Kidney epithelial cell (primary cell): ENCODE measurements around the gene DAZAP2. TPM values are rescaled to one million over a fixed set of nuclear protein-coding genes. Genes with fewer than 3 reads are reported as not detected.

Source experiments
- DNase-seq: peaks from one replicate; pipeline ENCODE4 v3.0.0-alpha.2; 2010; ENCODE audit warnings: low read depth
- H3K27me3 ChIP-seq: 2 replicates; pipeline ENCODE4 v1.6.0; 2011; ENCODE audit warnings: low read length; ENCODE audit not compliant: control insufficient read depth, insufficient read depth
- H3K36me3 ChIP-seq: 2 replicates; pipeline ENCODE4 v1.5.1; 2011; ENCODE audit warnings: low read length; ENCODE audit not compliant: control insufficient read depth, insufficient read depth
- H3K4me3 ChIP-seq: 2 replicates; pipeline ENCODE4 v1.5.1; 2011; ENCODE audit warnings: low read depth, mild to moderate bottlenecking, control low read depth, low read length
- CTCF ChIP-seq: IDR thresholded peaks from 2 replicates; pipeline ENCODE4 v1.5.1; 2011; ENCODE audit warnings: mild to moderate bottlenecking, moderate library complexity, low read length, control low read depth, inconsistent platforms; ENCODE audit not compliant: insufficient read depth, poor library complexity, severe bottlenecking
- total RNA-seq: library from RNA; depleted of rRNA; stranded (reverse); fragments of >200 nt; gene quantifications from 2 replicates; pipeline ENCODE4 v1.2.3, GENCODE V29; 2015

The DAZAP2 gene
- total RNA-seq, 1 donor from 2014 or later: 244 TPM

GRCh38 chr12:51263341-51263740 lies 24.7 kb downstream of the DAZAP2 start:
- TF ChIP-seq CTCF: no peak
- H3K4me3 ChIP-seq: no peak overlapping the region
- no peaks in the 10 kb centered on the region for H3K27me3 ChIP-seq
- H3K36me3 ChIP-seq: peaks cover 1% of the 10 kb centered on the region
- DNase-seq: no peak

- Histone ChIP-seq H3K36me3 (peaks cover 1% of the 10 kb centered on the region), H3K4me3 (no peak overlapping the region), H3K27me3 (no peaks in the 10 kb centered on the region)
- no peak for DNase-seq
- TF ChIP-seq CTCF: no peak
Observed at GRCh38 chr12:51264297-51264696, 25.7 kb downstream of the DAZAP2 start.

GRCh38 chr12:51265024-51265423 lies 26.4 kb downstream of the DAZAP2 start:
- no peak for TF ChIP-seq CTCF
- Histone ChIP-seq H3K27me3 (no peaks in the 10 kb centered on the region), H3K4me3 (no peak overlapping the region), H3K36me3 (peaks cover 1% of the 10 kb centered on the region)
- no peak for DNase-seq

- peak; percentile 37 for TF ChIP-seq CTCF
- no peaks in the 10 kb centered on the region for H3K27me3 ChIP-seq
- H3K4me3 ChIP-seq: peak overlapping the region; percentile 66
- no peak for DNase-seq
- peaks cover 1% of the 10 kb centered on the region for H3K36me3 ChIP-seq
Observed at GRCh38 chr12:51269174-51270066, 30.8 kb downstream of the DAZAP2 start.

- no peak for DNase-seq
- TF ChIP-seq CTCF: no peak
- no peaks in the 10 kb centered on the region for H3K27me3 ChIP-seq
- peaks cover 1% of the 10 kb centered on the region for H3K36me3 ChIP-seq
- H3K4me3 ChIP-seq: peak within 1 kb of the TSS; percentile 66
Observed at GRCh38 chr12:51270067-51270950, 31.7 kb downstream of the DAZAP2 start, which contains the start of gene SMAGP. SMAGP (minus strand) TSS chr12:51270415; CDS start chr12:51269278, 1,137 bp downstream.
